ENCODE data around the gene ME1.

GRCh38 chr6:83378621-83379388, 52.0 kb downstream of the ME1 start:
- no peak for TF ChIP-seq CEBPB (IDR thresholded peaks at IDR 0.05)
- no peak for TF ChIP-seq RAD21 (conservative IDR thresholded peaks at IDR 0.05 in 1 of 2, IDR thresholded peaks at IDR 0.05 in 1 of 2)
- no peak for TF ChIP-seq CTCF (IDR thresholded peaks at IDR 0.05)
- TF ChIP-seq HDAC2 (IDR thresholded peaks at IDR 0.05) = no peak
- TF ChIP-seq USF2 (IDR thresholded peaks at IDR 0.05) = no peak
- TF ChIP-seq POLR2A (IDR thresholded peaks at IDR 0.05; ENCODE audit: low read length) = no peak
- no peak for TF ChIP-seq MAX (IDR thresholded peaks at IDR 0.05)
